Endodermal cell (in vitro differentiated cells): ENCODE data around the gene ARMC6. TPM values are rescaled to one million over a fixed set of nuclear protein-coding genes. Genes with fewer than 3 reads are reported as not detected.

ENCODE experiments used
- DNase-seq: peaks from one replicate; pipeline ENCODE4 v3.0.0-alpha.2; 2017
- H3K27ac ChIP-seq: 2 replicates; pipeline ENCODE4 v1.5.1; 2013; ENCODE audit warnings: mild to moderate bottlenecking, low read depth, low read length, moderate library complexity
- H3K27me3 ChIP-seq: 2 replicates; pipeline ENCODE4 v1.6.1; 2013; ENCODE audit warnings: mild to moderate bottlenecking, low read length, moderate library complexity; ENCODE audit not compliant: insufficient read depth, control insufficient read depth, poor library complexity, severe bottlenecking
- H3K36me3 ChIP-seq: 2 replicates; pipeline ENCODE4 v1.7.0; 2013; ENCODE audit warnings: mild to moderate bottlenecking, low read length, moderate library complexity; ENCODE audit not compliant: control insufficient read depth, insufficient read depth
- H3K4me1 ChIP-seq: one replicate; pipeline ENCODE4 v1.7.0; 2013; ENCODE audit warnings: low read length; ENCODE audit not compliant: control insufficient read depth, insufficient read depth
- H3K4me3 ChIP-seq: 2 replicates; pipeline ENCODE4 v1.5.1; 2013; ENCODE audit warnings: mild to moderate bottlenecking, low read length, moderate library complexity
- H3K9ac ChIP-seq: 2 replicates; pipeline ENCODE4 v1.6.1; 2013; ENCODE audit warnings: mild to moderate bottlenecking, low read length, moderate library complexity; ENCODE audit not compliant: poor library complexity, severe bottlenecking; ENCODE audit errors: extremely low read depth
- H3K9me3 ChIP-seq: 2 replicates; pipeline ENCODE4 v1.6.1; 2013; ENCODE audit warnings: mild to moderate bottlenecking, low read length, moderate library complexity; ENCODE audit not compliant: control insufficient read depth
- H3K27ac Mint-ChIP-seq: 2 replicates; pipeline ENCODE4 v1.8.0; 2020; ENCODE audit warnings: mixed read lengths
- H3K27me3 Mint-ChIP-seq: 2 replicates; pipeline ENCODE4 v1.8.0; 2021; ENCODE audit warnings: mild to moderate bottlenecking, mixed read lengths; ENCODE audit not compliant: insufficient read depth
- H3K36me3 Mint-ChIP-seq: 2 replicates; pipeline ENCODE4 v1.8.0; 2020; ENCODE audit warnings: low read depth, mixed read lengths
- H3K4me1 Mint-ChIP-seq: 2 replicates; pipeline ENCODE4 v1.8.0; 2020; ENCODE audit warnings: mixed read lengths
- H3K4me3 Mint-ChIP-seq: 2 replicates; pipeline ENCODE4 v1.8.0; 2020; ENCODE audit warnings: mild to moderate bottlenecking, moderate library complexity, mixed read lengths
- H3K9me3 Mint-ChIP-seq: 2 replicates; pipeline ENCODE4 v1.8.0; 2020; ENCODE audit warnings: mild to moderate bottlenecking, mixed read lengths
- CTCF ChIP-seq: fragments of 200-600 bp; sonication (generic); conservative IDR thresholded peaks from 2 replicates; pipeline ENCODE4 v1.5.0; 2021; ENCODE audit warnings: antibody characterized with exemption, mild to moderate bottlenecking
- WGBS, 2 experiments: methylation state at CpG; one replicate each; pipeline versions ENCODE4 v1.1.5 to v1.1.7; 2013; ENCODE audit warnings: missing lambda C conversion rate in 2 of 2, mixed read lengths in 1 of 2; ENCODE audit not compliant: insufficient coverage in 1 of 2, insufficient read length in 1 of 2; 5-methylcytosine and 5-hydroxymethylcytosine counted together
- total RNA-seq, 2 donors: library from RNA; stranded (reverse); fragmentation: NEBNext Ultra II Directional in 1 of 2; extraction: Animal tissue kit (Norgen Biotek cat#: 25700) in 1 of 2; gene quantifications; 2 replicates in 1 of 2; 3 replicates in 1 of 2; pipeline ENCODE4 v1.2.1, GENCODE V29; 2021

The ARMC6 gene
- total RNA-seq, 2 donors from 2014 or later = 26.1 to 37.8 TPM

GRCh38 chr19:19054315-19054938 lies 21.0 kb downstream of the ARMC6 start:
- Histone ChIP-seq H3K4me3 (no peak overlapping the region), H3K27ac (no peak overlapping the region), H3K9me3 (peaks cover 9% of the 10 kb centered on the region), H3K9ac (no peak overlapping the region), H3K27me3 (no peaks in the 10 kb centered on the region), H3K36me3 (peaks cover 83% of the 10 kb centered on the region), H3K4me1 (peaks cover under 1% of the 10 kb centered on the region)
- TF ChIP-seq CTCF = no peak
- Mint-ChIP-seq H3K9me3 (no peaks in the 10 kb centered on the region), H3K4me1 (peaks cover 11% of the 10 kb centered on the region), H3K4me3 (no peak overlapping the region), H3K36me3 (peaks cover 74% of the 10 kb centered on the region), H3K27ac (no peak overlapping the region), H3K27me3 (no peaks in the 10 kb centered on the region)
- 96 to 97% methylated on average over 14 to 15 of the region's 15 CpGs for WGBS, 2 experiments
- no peak for DNase-seq

- Mint-ChIP-seq H3K27ac (no peak overlapping the region), H3K4me3 (no peak overlapping the region), H3K9me3 (no peaks in the 10 kb centered on the region), H3K4me1 (peaks cover 10% of the 10 kb centered on the region), H3K36me3 (peaks cover 76% of the 10 kb centered on the region), H3K27me3 (no peaks in the 10 kb centered on the region)
- H3K9ac ChIP-seq = no peak overlapping the region
- DNase-seq = no peak
- peaks cover 9% of the 10 kb centered on the region for H3K9me3 ChIP-seq
- no peak overlapping the region for H3K4me3 ChIP-seq
- WGBS, 2 experiments = 93 to 95% methylated on average over 17 to 19 of the region's 19 CpGs
- H3K27me3 ChIP-seq = no peaks in the 10 kb centered on the region
- H3K27ac ChIP-seq = no peak overlapping the region
- no peak for TF ChIP-seq CTCF
- H3K36me3 ChIP-seq = peaks cover 82% of the 10 kb centered on the region
- H3K4me1 ChIP-seq = no peaks in the 10 kb centered on the region
Measured at GRCh38 chr19:19054939-19055440, 21.6 kb downstream of the ARMC6 start.

GRCh38 chr19:19055701-19056100 lies 22.3 kb downstream of the ARMC6 start:
- Histone ChIP-seq H3K4me1 (no peaks in the 10 kb centered on the region), H3K27ac (no peak overlapping the region), H3K27me3 (no peaks in the 10 kb centered on the region), H3K36me3 (peaks cover 76% of the 10 kb centered on the region), H3K9ac (no peak overlapping the region), H3K4me3 (no peak overlapping the region), H3K9me3 (peaks cover 4% of the 10 kb centered on the region)
- no peak for DNase-seq
- Mint-ChIP-seq H3K27me3 (no peaks in the 10 kb centered on the region), H3K9me3 (no peaks in the 10 kb centered on the region), H3K27ac (no peak overlapping the region), H3K4me1 (peaks cover 5% of the 10 kb centered on the region), H3K36me3 (peaks cover 74% of the 10 kb centered on the region), H3K4me3 (no peak overlapping the region)
- TF ChIP-seq CTCF = no peak
- WGBS, 2 experiments = 90 to 100% methylated on average over 9 to 13 of the region's 13 CpGs
